HCT116 (cell line): ENCODE measurements around the gene C1QL3. TPM values are rescaled to one million over a fixed set of nuclear protein-coding genes. Genes with fewer than 3 reads are reported as not detected.

Experiments used
- ATAC-seq: fragments of 200-7000 bp; cut with Tn5 transposase; 2 replicates; pipeline ENCODE4 v1.9.1; 2020; ENCODE audit warnings: mild to moderate bottlenecking, moderate library complexity
- BruUV-seq: library from RNA; stranded (reverse); fragments of 400-500 nt; replicated peaks from 2 replicates; lab custom pipeline; 2021; lab: Mats Ljungman, UMichigan
- CTCF ChIA-PET: fragments of 300-600 bp; sonication (Branson Sonifier 250); formaldehyde crosslinking; loops from one replicate; lab custom pipeline; 2021; ENCODE audit warnings: antibody characterized with exemption; lab: Charles Lee
- POLR2A ChIA-PET: fragments of 300-600, 350-600 bp; sonication (Branson Sonifier 250); formaldehyde crosslinking; loops from one replicate; lab custom pipeline; 2021; ENCODE audit warnings: antibody characterized with exemption; lab: Charles Lee
- RAD21 ChIA-PET, 2 experiments: fragments of 300-600 bp; sonication (Branson Sonifier 250); formaldehyde crosslinking; loops; one replicate each; lab custom pipeline; 2023; ENCODE audit warnings: low total read pairs in 2 of 2; ENCODE audit not compliant: uncharacterized antibody in 2 of 2, unreplicated experiment in 2 of 2, low non-redundant PET in 1 of 2; lab: Charles Lee
- DNase-seq: peaks from one replicate; pipeline ENCODE4 v3.0.0-alpha.2; 2010; ENCODE audit warnings: low read depth, low spot score
- H2AFZ ChIP-seq: fragments of 200-600 bp; shearing (Covaris generic), sonication (generic); 2 replicates; pipeline ENCODE4 v1.6.1; 2017; ENCODE audit warnings: low read depth, mixed run types, mixed read lengths, antibody characterized with exemption, low read length; ENCODE audit not compliant: poor library complexity, severe bottlenecking
- H3K27ac ChIP-seq: 2 replicates; pipeline ENCODE4 v1.5.1; 2012; ENCODE audit warnings: low read depth, low read length
- H3K27me3 ChIP-seq: fragments of 200-600 bp; sonication (generic); 2 replicates; pipeline ENCODE4 v1.6.1; 2016; ENCODE audit warnings: mixed run types, low read length, mixed read lengths; ENCODE audit not compliant: insufficient read depth
- H3K36me3 ChIP-seq, 2 experiments: fragments of 200-500 bp in 1 of 2; fragments of 200-600 bp in 1 of 2; sonication (Bioruptor generic) in 1 of 2; sonication (generic) in 1 of 2; 2 replicates each; pipeline versions ENCODE4 v1.5.1 to v1.6.1; 2014 to 2016; ENCODE audit warnings: low read length in 2 of 2, inconsistent platforms in 1 of 2, mixed read lengths in 1 of 2, mixed run types in 1 of 2; ENCODE audit not compliant: insufficient read depth in 2 of 2, control insufficient read depth in 1 of 2
- H3K4me1 ChIP-seq, 2 experiments: fragments of 200-600 bp in 1 of 2; sonication (generic) in 1 of 2; 2 replicates each; pipeline versions ENCODE4 v1.5.1 to v1.6.1; 2012 to 2017; ENCODE audit warnings: low read length in 2 of 2, inconsistent platforms in 1 of 2, mild to moderate bottlenecking in 1 of 2, mixed read lengths in 1 of 2, mixed run types in 1 of 2, moderate library complexity in 1 of 2; ENCODE audit not compliant: insufficient read depth in 2 of 2, control insufficient read depth in 1 of 2
- H3K4me2 ChIP-seq: fragments of 200-600 bp; sonication (generic); 2 replicates; pipeline ENCODE4 v1.6.1; 2017; ENCODE audit warnings: mixed run types, low read length, mixed read lengths
- H3K4me3 ChIP-seq, 2 experiments: fragments of 200-600 bp in 1 of 2; sonication (generic) in 1 of 2; replicated peaks in 1 of 2; 2 replicates each; pipeline ENCODE4 v1.5.1; 2011 to 2016; ENCODE audit warnings: low read length in 2 of 2, control low read depth in 1 of 2, low read depth in 1 of 2, mild to moderate bottlenecking in 1 of 2, mixed read lengths in 1 of 2, mixed run types in 1 of 2
- H3K79me2 ChIP-seq: fragments of 200-600 bp; sonication (generic); 2 replicates; pipeline ENCODE4 v1.6.1; 2017; ENCODE audit warnings: mild to moderate bottlenecking, mixed run types, low read length, moderate library complexity, mixed read lengths; ENCODE audit not compliant: insufficient read depth
- H3K9ac ChIP-seq: fragments of 200-600 bp; sonication (generic); 2 replicates; pipeline ENCODE4 v1.6.1; 2016; ENCODE audit warnings: low read length, mixed read lengths
- H3K9me2 ChIP-seq: fragments of 200-600 bp; sonication (generic), shearing (Covaris generic); 2 replicates; pipeline ENCODE4 v1.6.1; 2017; ENCODE audit warnings: mixed run types, mild to moderate bottlenecking, moderate library complexity; ENCODE audit not compliant: insufficient read depth
- H3K9me3 ChIP-seq, 2 experiments: fragments of 200-500 bp in 1 of 2; fragments of 200-600 bp in 1 of 2; sonication (Bioruptor generic) in 1 of 2; sonication (generic) in 1 of 2; 2 replicates each; pipeline ENCODE4 v1.6.1; 2014 to 2017; ENCODE audit warnings: low read length in 2 of 2, mixed read lengths in 2 of 2, inconsistent platforms in 1 of 2, low read depth in 1 of 2, mild to moderate bottlenecking in 1 of 2, mixed run types in 1 of 2, moderate library complexity in 1 of 2; ENCODE audit not compliant: control insufficient read depth in 1 of 2, insufficient read depth in 1 of 2
- H4K20me1 ChIP-seq: fragments of 200-600 bp; sonication (generic), shearing (Covaris generic); 2 replicates; pipeline ENCODE4 v1.6.1; 2017; ENCODE audit warnings: mixed run types, mild to moderate bottlenecking, moderate library complexity; ENCODE audit not compliant: insufficient read depth
- CBX3 ChIP-seq: IDR thresholded peaks from 2 replicates; pipeline ENCODE4 v1.6.1; 2012; ENCODE audit warnings: low read depth
- CEBPB ChIP-seq: IDR thresholded peaks from 2 replicates; pipeline ENCODE4 v1.6.1; 2012; ENCODE audit warnings: low read depth
- ELF1 ChIP-seq: IDR thresholded peaks from 2 replicates; pipeline ENCODE4 v1.6.1; 2012; ENCODE audit warnings: low read depth, borderline replicate concordance
- EZH2 ChIP-seq: fragments of 200-600 bp; sonication (generic); IDR thresholded peaks from 2 replicates; pipeline ENCODE4 v1.6.1; 2017; ENCODE audit warnings: antibody characterized with exemption, mixed run types
- RAD21 ChIP-seq: IDR thresholded peaks from 2 replicates; pipeline ENCODE4 v1.6.1; 2012; ENCODE audit warnings: low read depth, mild to moderate bottlenecking
- SIN3A ChIP-seq: IDR thresholded peaks from 2 replicates; pipeline ENCODE4 v1.6.1; 2012; ENCODE audit warnings: low read depth
- SRF ChIP-seq: IDR thresholded peaks from 2 replicates; pipeline ENCODE4 v1.6.1; 2012; ENCODE audit warnings: low read depth
- YY1 ChIP-seq: IDR thresholded peaks from 2 replicates; pipeline ENCODE4 v1.6.1; 2011; ENCODE audit warnings: low read length, low read depth, moderate library complexity, mild to moderate bottlenecking; ENCODE audit not compliant: insufficient replicate concordance; ENCODE audit errors: extremely low read depth
- ZBTB33 ChIP-seq: IDR thresholded peaks from 2 replicates; pipeline ENCODE4 v1.6.1; 2011; ENCODE audit warnings: mild to moderate bottlenecking, low read length, moderate library complexity; ENCODE audit not compliant: insufficient replicate concordance; ENCODE audit errors: extremely low read depth
- ZFX ChIP-seq: fragments of 450-650 bp; IDR thresholded peaks from 2 replicates; pipeline ENCODE4 v1.6.1; 2017
- intact Hi-C: fragments of 100-400 bp; cut with micrococcal nuclease; formaldehyde crosslinking; loops from 2 replicates; pipeline ENCODE4 v1.10.0; 2022
- total RNA-seq: library from RNA; stranded (reverse); gene quantifications from one replicate; pipeline ENCODE4 v1.2.1, GENCODE V29; 2021; ENCODE audit not compliant: unreplicated experiment

Gene C1QL3
- total RNA-seq, 1 experiment from 2014 or later = not detected

GRCh38 chr10:16566202-16566805, 44.6 kb upstream of the C1QL3 start:
- Histone ChIP-seq H3K36me3 (no peaks in the 10 kb centered on the region), H3K9me2 (no peaks in the 10 kb centered on the region), H3K9me3 (no peaks in the 10 kb centered on the region), H3K4me3 (no peak overlapping the region), H2AFZ (no peak overlapping the region), H3K27ac (no peak overlapping the region), H3K4me1 (no peaks in the 10 kb centered on the region), H3K9ac (no peak overlapping the region), H4K20me1 (no peaks in the 10 kb centered on the region; the same call in 1 of the 2 replicates), H3K79me2 (no peaks in the 10 kb centered on the region), H3K4me2 (no peak overlapping the region), H3K27me3 (no peaks in the 10 kb centered on the region)
- ChIA-PET POLR2A (no interaction called here), RAD21 (no interaction called here), CTCF (no interaction called here)
- ATAC-seq = no peak
- BruUV-seq = no TSS peak
- intact Hi-C loops = no loop called here
- no peak for DNase-seq
- TF ChIP-seq SRF (no peak), ELF1 (no peak), EZH2 (no peak), SIN3A (no peak), ZBTB33 (no peak), ZFX (no peak), CEBPB (no peak)

GRCh38 chr10:16565604-16566003, 43.9 kb upstream of the C1QL3 start:
- CTCF ChIA-PET = no interaction called here
- Histone ChIP-seq H3K9me3 (no peaks in the 10 kb centered on the region), H3K27me3 (no peaks in the 10 kb centered on the region), H3K9ac (no peak overlapping the region), H2AFZ (no peak overlapping the region), H3K4me1 (no peaks in the 10 kb centered on the region), H3K27ac (no peak overlapping the region), H3K4me3 (no peak overlapping the region), H3K4me2 (no peak overlapping the region), H3K36me3 (no peaks in the 10 kb centered on the region), H3K9me2 (no peaks in the 10 kb centered on the region), H3K79me2 (no peaks in the 10 kb centered on the region), H4K20me1 (no peaks in the 10 kb centered on the region; the same call in 1 of the 2 replicates)
- ATAC-seq (no peak), DNase-seq (no peak)
- POLR2A ChIA-PET = no interaction called here
- intact Hi-C loops = no loop called here
- TF ChIP-seq ELF1 (no peak), YY1 (no peak), CEBPB (no peak), CBX3 (no peak), RAD21 (no peak), ZBTB33 (no peak)
- BruUV-seq = no TSS peak
- RAD21 ChIA-PET = no interaction called here
